RPMI8226 (cell line): ENCODE results near the gene SLC4A3.

ENCODE experiments used
- DNase-seq: peaks from one replicate; pipeline ENCODE4 v3.0.0-alpha.2; 2015

Gene SLC4A3

DNA sequence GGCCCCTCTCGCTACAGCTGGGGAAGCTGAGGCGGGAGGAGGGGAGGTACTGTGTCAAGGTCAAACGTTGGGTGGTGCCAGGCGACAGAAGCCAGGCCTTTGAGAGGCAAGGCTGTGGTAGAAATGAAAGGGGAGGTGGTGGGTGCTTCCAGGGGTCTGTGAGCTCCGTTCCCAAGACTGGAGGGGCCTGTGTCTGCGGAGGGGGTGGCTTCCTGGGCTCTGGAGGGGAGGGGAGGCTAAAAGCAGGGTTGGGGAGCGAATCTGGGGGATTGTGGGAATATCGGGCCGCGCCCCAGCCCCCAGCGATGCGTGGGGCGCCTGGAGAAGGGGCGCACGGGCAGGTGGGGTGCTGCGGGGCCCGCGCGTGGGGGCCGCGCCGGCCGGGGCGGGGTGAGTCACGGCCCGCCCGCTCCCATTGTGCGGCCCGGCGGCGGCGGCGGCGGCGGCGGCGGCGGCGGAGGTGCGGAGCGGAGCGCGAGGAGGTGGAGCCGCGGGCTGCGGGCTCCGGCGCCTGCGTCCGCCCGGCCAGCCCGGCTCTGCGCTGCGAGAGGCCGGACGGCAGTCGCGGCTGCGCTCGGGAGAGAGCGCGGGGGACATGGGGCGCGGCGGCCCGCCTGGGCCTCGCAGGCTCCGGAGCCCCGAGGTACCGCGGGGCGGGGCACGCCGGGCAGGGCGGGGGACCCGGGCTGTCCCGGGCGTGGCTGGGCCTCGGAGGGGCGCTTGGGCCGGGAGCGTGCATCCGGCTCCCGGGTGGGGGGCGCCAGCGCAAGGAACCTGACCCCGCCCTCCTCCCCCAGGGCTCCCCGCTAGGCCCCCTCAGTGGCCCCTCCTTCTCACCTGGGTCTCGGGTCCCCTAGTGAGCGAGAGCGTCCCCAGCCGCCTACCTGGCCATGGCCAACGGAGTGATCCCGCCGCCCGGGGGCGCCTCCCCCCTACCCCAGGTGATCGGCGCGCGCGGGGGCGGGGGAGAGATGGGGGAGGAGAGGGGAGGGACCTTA is at the start of gene SLC4A3:
SLC4A3 (plus strand) TSS at position 528 of the 998 bp plus-strand sequence; CDS start at position 891, 363 bp downstream.
- DNase-seq, result no peak

DNA sequence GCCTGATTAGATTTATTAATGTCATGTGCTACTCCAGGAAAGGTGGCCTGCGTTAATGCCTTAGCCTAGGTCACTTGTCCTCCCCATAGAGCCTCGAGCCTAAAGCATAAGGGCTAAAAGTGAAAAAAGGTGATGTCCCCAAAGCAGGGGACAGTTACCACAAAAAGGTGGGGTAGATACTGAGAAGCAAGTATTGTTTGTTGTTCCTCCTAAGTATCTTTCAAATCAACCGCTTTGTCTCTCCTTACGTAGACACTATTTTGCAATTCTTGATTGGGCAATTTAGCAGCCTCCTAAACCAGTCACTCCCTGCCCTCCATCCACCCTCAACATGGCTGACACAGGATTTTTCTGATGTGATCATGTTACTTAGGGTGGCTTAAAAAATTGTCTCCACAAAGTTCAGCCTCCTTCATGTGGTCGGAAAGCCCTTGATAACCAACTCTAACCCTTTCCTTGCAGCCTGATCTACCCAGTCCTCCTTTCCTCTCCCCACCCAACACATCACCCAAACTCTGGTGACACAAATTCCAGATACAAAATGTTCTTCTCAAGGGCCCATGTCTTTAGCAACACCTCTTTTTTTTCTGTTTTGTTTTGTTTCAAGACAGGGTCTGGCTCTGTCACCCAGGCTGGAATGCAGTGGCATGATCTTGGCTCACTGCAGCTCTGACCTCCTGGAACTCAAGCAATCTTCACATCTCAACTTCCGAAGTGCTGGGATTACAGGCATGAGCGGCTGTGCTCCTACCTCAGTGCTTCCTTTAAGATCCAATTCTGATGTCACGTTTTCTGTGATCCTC is 48.4 kb upstream of the SLC4A3 start:
- DNase-seq, result no peak

DNA sequence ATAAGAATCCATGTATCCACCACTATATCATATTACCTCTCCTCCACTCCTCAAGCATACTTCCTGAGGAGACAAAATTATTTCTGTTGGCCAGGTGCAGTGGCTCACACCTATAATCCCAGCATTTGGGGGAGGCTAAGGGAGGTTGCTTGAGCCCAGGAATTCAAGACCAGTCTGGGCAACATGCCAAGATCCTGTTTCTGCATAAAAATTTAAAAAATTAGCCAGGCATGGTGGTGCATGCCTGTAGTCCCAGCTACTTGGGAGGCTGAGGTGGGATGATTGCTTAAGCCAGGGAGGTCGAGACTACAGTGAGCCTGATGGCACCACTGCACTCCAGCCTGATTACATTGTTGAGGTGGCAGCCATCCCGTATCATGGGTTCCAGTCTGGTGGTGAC is 46.1 kb upstream of the SLC4A3 start:
- DNase-seq, result no peak

- DNase-seq, result no peak
Observed at GRCh38 chr2:219591091-219591490, 36.3 kb upstream of the SLC4A3 start.

DNA sequence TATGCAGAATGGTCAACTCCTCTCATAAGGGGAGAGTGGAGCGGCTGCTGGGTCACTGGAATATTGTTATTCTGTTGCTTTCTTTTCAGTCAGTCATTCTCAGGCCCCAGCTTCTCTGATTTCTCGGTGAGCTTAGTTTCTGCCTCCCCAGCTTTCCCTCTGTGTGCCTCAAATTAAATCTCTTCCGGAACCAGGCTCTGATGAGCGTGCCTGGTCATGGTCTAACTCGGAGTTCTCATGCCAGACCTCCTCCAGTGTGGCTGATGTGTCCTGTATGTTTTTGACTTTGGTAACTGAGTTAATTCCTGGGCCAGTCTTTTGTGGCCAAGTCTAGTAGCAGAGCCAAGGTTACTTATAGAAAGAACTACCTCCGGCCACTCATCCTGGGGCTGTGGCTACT is 34.7 kb upstream of the SLC4A3 start:
- DNase-seq, result no peak

DNA sequence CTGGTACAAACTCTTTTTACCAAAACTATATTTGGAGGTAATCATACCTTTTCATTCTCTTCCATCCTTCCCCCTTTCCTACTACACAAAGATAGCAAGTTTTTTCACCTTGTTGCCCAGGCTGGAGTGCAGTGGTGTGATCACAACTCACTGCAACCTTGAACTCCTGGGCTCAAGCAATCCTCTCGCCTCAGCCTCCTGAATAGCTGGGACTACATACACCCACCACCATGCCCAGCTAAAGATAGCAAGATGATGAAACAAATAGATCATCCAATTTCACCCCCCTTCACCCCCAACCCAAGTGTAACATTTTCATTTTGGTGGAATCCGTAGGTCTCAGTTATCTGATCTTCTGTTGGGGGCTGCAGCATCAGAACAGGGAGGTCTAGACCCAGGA is 34.3 kb upstream of the SLC4A3 start:
- DNase-seq, result no peak

DNA sequence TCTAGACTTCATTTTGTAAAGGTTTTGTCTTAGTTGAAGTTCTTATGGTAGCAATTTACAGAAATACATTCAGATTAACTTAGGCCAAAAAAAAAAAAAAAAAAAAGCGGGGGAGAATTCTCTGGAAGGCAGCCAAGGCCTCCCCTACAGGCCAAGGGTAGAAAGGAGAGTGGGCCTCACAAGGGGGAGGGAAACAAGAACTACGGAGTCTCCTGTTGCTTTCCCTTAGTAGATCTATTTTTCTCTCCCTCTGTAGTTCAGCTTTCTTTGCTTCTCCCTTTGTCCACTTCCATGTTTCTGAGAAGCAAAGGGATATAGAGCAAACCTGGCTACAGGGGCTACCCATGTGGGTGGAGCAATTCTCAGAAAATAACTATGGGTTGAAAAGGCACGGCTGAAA is 32.2 kb upstream of the SLC4A3 start:
- no peak for DNase-seq

DNA sequence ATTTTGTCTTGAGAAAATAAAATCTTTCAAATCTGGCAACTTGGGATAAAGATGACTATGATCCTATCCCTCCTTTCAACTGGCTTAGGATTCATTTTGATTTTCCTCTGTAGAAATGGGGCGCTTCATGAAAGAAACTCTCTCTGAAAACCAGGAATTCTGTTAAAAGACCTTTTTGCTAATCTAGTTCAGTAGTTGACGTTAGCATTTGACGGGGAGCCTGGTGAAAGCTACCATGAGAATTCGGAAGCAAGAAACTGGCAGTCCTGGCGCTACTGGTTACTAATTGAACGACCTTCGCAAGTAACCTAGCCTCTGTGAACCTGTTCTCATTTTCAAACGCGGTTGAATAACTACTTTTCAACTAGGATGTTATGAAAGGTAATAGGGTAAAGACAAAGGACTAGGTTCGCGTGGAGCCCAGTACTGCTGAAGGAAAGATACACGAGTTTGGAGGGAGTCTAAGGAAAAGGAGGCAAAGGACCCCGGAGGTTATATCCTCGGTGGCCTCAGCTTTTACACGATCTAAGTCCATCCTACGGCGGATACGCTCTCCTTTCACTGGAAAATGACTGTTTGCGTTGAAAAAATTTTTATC is 30.4 kb upstream of the SLC4A3 start:
- DNase-seq, result no peak

DNA sequence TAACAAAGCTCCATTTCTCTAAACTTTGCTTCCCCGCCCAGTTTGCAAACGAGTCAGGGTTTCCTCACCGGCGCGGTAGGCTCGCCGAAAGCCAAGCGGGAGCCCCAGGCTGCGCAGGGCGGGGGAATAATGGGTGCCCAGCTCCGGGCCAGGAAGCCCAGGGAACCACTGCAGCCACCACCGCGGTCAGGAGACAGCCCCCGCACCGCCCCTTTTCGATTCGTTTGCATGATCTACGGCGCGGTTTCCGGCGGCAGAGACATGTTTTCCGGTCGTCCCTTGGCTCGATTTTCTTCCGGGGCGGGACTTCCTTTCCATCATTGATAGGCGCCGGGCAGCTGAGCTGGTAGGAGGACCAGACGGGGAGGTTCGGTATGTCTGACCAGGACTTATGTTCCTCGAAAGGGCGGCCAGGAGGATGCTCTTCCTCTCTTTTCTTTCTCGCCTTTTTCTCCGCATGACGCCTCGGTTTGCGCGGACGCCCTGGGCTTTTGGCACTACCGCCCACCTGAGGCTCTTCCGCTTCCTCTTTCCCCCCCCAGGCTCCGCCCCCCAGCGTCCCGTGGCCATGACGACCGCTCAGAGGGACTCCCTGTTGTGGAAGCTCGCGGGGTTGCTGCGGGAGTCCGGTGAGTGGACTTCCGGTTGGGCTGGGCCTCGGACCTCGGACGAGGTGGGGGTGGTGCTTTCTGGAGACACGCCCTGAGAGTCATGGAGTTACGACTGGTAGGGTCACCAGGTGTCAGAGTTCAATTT is 29.7 kb upstream of the SLC4A3 start, which contains the start of gene STK11IP:
STK11IP (plus strand) TSS at position 306 of the 756 bp plus-strand sequence; CDS start at position 569, 263 bp downstream.
- peak; percentile 93 for DNase-seq

DNA sequence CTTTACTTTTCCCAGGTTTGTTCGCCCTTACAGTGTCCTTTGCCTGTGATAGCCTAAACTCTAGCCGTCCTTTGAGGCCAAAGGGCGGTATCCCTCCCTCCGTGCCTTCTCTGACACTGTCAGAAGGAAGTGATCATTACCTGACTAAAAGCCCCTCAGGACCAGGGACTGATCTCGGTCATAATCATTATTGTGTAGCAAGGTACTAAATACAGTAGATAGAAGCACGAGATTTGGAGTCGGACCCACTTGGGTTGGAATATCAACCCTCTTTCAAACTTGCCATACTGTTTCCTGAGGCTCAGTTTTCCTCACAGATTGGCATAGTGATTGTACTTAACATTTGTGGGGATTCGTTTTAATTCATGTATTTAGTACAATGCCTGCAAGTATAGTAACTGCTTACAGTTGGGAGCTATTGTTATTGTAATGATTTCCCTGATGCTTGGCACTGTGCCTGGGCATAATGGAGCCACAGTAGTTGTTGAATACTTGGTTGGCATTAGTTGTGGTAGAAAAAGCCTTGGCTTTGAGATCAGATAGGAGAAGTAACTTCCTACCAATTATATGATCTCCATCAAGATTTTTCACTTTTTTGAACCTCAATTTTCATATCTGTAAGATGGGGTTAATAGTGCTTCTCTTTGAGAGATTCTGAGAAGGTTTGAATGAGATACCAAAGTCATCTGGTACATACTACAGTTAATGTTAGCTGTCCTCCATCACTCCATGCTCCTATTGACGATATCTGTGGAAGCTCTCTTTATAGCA is 28.9 kb upstream of the SLC4A3 start:
- DNase-seq, result no peak

DNA sequence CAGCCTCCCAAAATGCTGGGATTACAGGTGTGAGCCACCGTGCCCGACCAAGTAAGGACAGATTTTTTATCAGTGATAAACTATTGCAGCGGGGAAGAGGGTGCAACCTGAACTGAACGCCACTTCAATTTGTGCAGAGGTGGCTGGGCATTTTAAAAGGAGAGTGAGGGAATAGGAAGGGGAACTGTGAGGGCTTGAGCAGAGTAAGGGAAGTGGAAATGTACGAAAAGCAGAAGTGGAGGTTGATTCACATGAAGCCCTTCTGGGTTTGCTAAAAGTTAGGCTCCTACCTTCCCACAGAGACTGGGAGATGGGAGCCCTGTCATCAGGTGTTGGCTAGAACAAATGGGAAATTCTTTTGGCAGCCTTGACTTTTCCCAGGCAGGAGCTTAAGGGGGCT is 23.7 kb upstream of the SLC4A3 start:
- DNase-seq, result no peak

DNA sequence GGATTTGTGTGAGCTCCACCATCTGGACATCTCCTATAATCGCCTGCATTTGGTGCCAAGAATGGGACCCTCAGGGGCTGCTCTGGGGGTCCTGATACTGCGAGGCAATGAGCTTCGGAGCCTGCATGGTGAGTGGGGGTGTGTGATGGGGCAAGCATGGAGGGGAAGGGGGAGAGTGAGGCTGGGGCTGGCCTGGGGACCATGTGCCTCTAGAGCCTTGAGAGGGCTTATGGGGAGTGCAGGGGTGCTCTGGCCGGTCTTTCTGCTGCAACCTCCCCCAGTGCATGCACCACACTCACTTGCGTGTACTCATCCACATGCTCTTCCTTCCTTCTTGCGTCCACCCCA is 21.8 kb upstream of the SLC4A3 start:
- DNase-seq, result no peak

- DNase-seq, result no peak
Observed at GRCh38 chr2:219607931-219608330, 19.5 kb upstream of the SLC4A3 start.

GRCh38 chr2:219608399-219608964 is 18.9 kb upstream of the SLC4A3 start:
- DNase-seq, result no peak

DNA sequence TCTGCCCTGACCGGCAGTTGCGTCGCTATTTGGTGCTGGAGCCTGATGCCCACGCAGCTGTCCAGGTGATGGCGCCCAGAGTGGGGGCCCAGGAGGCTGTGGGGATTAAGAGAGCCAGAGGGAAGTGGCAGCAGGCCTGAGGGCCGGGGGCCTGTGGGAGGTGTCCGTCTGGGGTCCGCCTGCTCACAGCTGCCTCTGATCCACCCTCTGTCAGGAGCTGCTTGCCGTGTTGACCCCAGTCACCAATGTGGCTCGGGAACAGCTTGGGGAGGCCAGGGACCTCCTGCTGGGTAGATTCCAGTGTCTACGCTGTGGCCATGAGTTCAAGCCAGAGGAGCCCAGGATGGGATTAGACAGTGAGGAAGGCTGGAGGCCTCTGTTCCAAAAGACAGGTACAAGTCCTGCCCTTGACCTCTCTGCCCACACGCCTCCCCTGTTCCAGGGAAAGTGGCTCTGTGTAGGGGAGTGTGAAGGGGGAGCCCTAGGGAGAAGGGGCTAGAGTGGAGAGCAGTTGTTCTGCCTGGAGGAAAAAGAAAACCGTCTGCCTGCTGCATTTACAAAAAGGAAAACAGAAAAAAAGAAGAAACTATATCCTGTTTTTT is 18.2 kb upstream of the SLC4A3 start:
- no peak for DNase-seq

GRCh38 chr2:219611306-219611705 is 16.1 kb upstream of the SLC4A3 start:
- DNase-seq, result no peak

DNA sequence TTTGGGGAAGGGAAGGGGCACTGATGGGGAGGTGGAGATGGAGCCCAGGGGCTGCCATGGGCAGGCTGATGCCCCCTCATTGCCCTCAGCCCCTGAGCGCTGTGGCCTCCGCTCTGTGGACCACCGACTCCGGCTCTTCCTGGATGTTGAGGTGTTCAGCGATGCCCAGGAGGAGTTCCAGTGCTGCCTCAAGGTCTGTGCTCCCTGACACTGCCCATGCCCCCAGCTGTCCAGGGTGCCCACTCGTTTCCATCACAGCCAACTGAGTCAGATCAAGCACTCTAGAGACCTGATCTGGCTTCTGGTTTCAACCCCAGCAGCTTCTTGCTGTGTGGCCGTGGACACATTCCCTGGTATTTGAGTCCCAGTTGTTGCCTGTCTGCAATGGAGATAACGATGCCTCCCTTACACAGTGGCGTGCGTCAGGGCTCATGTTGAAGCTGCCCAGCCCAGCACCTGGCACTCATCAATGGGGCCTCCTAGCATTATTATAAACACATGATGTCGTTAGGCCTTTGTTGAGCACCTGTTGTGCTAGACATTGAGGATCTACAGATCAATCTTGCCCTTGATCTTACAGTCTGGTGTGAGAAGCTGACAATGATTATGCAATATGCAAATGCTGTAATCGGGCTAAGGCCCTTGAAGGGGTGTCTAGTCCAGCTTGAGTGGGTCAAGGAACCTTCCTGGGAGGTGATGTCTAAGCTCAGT is 15.4 kb upstream of the SLC4A3 start:
- DNase-seq, result no peak

DNA sequence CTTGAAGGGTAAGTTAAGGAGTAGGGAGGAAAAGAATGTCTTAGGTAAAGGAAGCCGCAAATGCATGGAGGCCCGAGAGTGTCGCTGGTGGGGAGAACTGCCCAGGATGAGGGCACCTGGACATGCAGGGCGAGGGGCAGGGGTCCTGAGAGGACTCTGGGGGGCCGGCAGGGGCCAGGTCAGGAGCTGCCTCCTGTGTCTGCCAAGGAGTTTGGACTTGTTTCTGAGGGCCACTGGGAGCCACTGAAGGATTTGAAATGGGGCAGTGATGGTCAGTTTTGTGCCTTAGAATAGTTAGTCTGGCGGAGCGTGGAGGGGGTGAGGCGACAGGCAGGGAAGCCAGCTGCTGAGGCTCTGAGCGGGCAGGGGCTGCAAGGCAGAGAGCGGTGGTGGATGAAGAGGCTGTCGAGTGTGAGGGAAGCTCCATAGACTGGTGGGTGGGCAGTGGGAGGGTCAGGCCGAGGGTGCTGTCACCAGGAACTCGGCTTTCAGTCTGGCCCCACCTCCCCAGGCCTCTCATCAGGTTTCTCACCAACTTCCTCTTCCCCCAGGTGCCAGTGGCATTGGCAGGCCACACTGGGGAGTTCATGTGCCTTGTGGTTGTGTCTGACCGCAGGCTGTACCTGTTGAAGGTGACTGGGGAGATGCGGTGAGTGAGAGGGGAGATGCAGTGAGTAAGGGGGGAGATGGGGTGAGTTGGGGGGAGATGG is 14.7 kb upstream of the SLC4A3 start:
- DNase-seq, result peak; percentile 69

DNA sequence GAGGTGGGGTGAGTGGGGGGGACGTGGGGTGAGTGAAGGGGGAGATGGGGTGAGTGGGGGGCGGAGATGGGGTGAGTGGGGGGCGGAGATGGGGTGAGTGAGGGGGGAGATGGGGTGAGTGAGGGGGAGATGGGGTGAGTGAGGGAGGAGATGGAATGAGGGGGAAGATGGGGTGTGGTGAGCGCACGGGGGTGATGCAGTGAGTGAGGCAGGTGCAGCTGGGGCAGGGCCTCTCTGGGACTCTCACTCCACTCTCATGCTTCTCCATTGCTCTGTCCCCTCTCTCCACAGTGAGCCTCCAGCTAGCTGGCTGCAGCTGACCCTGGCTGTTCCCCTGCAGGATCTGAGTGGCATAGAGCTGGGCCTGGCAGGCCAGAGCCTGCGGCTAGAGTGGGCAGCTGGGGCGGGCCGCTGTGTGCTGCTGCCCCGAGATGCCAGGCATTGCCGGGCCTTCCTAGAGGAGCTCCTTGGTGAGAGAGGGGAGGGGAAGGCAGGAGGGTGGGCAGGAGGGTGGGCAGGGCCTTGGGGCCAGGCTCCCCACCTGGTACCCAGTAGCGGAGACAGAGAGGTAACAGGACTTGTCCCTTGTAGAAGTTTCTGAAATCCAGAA is 13.9 kb upstream of the SLC4A3 start:
- no peak for DNase-seq
